AG04449 (cell line): ENCODE measurements around the gene SMIM38.

Source experiments
- CTCF ChIA-PET: fragments of 350-600 bp; formaldehyde crosslinking; extraction: SDS; loops from one replicate; lab custom pipeline; 2021; ENCODE audit warnings: antibody characterized with exemption; lab: Yijun Ruan, JAX
- POLR2A ChIA-PET: fragments of 400-600, 350-600 bp; formaldehyde crosslinking; extraction: SDS; loops from one replicate; lab custom pipeline; 2020; ENCODE audit warnings: antibody characterized with exemption, inconsistent platforms; lab: Yijun Ruan, JAX
- DNase-seq: peaks from one replicate; pipeline ENCODE4 v3.0.0-alpha.2; 2010; ENCODE audit warnings: low read depth, low spot score
- H3K4me3 ChIP-seq: 2 replicates; pipeline ENCODE4 v1.5.1; 2011; ENCODE audit warnings: low read depth, mild to moderate bottlenecking, control low read depth, low read length
- TF ChIP-seq, protein P1 (sequence below): IDR thresholded peaks from one replicate; pipeline ENCODE4 v1.5.1; 2011; ENCODE audit warnings: mild to moderate bottlenecking, moderate library complexity, low read length, control low read depth, inconsistent platforms; ENCODE audit not compliant: insufficient read depth; ENCODE audit errors: missing control alignments

SMIM38 gene

DNA sequence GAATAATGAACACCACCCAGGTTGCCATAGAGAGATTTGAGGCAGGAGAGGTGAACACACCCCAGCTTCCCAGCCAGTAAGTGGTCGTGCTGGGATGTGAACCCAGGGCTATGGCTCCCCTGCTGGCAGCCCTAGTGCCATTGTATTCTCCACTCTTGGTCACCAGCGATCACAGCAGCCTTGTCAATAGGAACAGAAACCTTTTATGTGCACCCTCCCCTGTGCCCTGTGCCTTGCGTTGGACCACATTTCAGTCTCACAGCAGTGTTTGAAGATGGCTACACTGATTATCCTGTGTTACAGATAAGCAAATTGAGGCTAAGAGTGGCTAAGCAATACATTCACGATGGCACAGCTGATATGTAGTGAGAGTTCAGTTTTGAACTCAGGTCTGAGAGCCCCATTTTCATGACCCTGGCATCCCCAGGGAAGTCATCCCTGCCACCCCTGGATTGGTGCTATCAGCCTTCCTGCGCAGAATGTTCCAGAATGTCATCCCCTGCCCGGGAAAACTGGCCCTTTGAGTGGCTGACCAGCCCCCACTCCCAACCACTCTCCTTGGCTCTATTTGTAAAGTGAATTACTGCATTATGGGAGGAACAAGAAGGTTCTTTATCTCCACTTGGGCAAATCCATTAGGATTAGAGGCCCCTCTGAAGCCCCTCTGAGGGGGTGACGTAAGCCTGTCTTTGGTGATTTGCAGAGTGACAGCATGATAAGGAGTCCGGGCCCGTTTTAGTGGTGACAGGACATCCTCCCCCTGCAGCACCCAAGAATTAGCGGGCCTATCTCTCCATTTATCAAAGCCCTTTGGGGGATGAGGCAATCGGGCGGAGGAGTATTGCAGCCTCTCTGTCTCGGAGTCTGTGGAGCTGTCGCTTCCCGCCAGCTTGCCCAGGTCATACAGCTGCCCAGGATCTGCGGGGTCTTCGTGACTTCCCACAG is 30.9 kb downstream of the SMIM38 start:
- no peak for DNase-seq
- ChIA-PET POLR2A (no interaction called here), CTCF (no interaction called here)
- H3K4me3 ChIP-seq = no peak overlapping the region
- TF ChIP-seq, protein P1, sequence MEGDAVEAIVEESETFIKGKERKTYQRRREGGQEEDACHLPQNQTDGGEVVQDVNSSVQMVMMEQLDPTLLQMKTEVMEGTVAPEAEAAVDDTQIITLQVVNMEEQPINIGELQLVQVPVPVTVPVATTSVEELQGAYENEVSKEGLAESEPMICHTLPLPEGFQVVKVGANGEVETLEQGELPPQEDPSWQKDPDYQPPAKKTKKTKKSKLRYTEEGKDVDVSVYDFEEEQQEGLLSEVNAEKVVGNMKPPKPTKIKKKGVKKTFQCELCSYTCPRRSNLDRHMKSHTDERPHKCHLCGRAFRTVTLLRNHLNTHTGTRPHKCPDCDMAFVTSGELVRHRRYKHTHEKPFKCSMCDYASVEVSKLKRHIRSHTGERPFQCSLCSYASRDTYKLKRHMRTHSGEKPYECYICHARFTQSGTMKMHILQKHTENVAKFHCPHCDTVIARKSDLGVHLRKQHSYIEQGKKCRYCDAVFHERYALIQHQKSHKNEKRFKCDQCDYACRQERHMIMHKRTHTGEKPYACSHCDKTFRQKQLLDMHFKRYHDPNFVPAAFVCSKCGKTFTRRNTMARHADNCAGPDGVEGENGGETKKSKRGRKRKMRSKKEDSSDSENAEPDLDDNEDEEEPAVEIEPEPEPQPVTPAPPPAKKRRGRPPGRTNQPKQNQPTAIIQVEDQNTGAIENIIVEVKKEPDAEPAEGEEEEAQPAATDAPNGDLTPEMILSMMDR = no peak

DNA sequence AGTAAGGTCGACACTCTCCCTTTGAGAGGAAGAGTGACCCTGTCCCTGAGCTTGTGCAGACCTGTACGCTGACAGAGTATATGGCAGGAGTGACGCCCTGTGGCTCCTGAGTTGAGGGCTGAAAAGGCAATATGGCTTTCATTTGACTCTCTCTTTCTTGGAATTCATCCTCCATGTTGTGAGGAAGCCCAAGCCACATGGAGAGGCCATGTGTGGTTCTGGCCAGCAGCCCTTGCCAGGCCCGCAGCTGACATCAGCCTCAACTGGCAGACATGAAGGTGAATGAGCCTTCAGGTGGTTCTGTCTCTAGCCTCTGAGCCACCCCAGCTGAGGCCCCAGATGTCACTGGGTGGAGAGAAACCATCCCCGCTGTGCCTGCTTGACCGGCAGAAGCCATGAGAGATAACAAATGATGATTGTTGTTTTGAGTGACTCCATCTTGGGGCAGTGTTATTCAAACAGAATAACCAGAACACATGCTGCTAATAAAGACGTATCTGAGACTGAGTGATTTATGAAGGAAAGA is 31.9 kb downstream of the SMIM38 start:
- DNase-seq = no peak
- H3K4me3 ChIP-seq = no peak overlapping the region
- ChIA-PET POLR2A (no interaction called here), CTCF (interaction anchor here (1.0 kb wide), 1 partner anchor 56 kb away, joined by 5 read pairs; no protein-coding TSS in a partner anchor)
- TF ChIP-seq, protein P1 = no peak

DNA sequence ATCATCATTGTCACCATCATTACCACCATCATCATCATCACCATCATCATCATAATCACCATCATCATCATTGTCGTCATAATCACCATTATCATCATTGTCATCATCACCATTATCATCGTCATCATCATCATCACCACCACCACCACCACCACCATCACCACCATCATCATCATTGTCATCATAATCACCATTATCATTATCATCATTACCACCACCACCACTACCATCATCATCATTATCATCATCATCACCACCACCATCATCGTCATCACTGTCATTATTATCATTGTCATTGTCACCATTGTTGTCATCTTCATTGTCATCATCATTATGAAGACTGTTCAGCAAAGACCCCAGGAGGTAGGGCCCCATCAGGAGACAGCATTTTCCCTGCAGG is 33.3 kb downstream of the SMIM38 start:
- TF ChIP-seq, protein P1 = no peak
- ChIA-PET CTCF (no interaction called here), POLR2A (no interaction called here)
- DNase-seq = no peak
- H3K4me3 ChIP-seq = no peak overlapping the region

DNA sequence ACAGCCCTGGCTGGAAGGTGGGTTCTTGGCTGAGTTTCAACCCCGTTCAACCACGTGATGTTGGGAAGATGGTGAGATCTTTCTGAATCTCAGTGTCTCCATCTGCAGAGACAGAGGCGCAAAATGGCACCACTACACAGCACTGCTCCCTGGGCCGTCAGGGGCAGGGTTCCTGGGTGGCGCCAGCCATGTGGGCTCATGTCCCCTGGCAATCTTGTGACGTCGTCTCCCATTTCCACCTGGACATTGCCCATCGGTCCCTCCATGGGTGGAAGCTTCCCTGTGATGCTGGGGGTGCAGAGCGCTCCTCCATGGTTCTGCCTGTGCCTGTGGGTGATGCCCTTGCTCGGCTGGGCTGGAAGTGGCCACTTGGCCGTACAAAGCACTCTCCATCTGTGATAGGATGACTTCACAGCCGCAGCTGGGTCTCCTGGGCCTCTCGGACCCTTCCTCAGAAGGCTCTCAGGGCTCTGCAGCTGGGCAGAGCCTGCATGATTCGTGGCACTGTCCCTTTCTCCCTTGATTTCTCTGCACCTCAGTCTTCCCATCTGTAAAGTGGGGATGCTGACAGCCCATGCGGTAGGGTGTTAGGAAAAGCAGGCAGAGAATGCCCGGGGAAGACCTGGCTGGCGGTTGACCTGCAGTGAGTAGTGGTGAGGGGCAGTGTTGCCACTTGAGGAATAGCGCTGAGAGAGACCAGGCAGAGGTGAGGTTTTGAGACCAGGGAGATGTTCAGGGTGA is 35.2 kb downstream of the SMIM38 start:
- H3K4me3 ChIP-seq = no peak overlapping the region
- DNase-seq = no peak
- TF ChIP-seq, protein P1 = no peak
- ChIA-PET CTCF (interaction anchor here (1.1 kb wide), 1 partner anchor 22 kb away, joined by 3 read pairs; no protein-coding TSS in a partner anchor), POLR2A (no interaction called here)

DNA sequence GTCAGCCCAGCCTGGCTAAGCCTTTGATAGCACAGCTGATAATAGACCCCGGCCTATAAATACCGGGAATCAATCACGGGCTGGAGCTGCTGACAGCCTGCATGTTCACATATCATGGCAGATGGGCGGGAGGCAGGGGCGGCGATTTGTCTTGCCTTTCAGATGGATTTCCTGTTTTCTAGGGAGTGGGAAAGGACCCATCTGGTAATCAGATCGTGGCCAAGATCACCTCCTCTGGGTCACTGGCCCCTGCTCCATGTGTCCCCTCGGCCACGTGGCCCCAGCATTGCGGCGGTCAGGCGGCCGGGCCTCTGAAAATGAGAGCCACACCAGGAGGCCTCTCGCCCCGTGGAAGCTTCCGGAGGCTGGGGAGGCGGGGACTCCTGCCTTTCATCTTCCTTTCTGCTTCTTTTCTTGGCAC is 36.6 kb downstream of the SMIM38 start:
- H3K4me3 ChIP-seq = no peak overlapping the region
- no peak for DNase-seq
- TF ChIP-seq, protein P1 = no peak
- ChIA-PET CTCF (interaction anchor here (0.7 to 1.1 kb wide), 4 partner anchors 12 to 148 kb away, joined by 3 to 4 read pairs (median 3); no protein-coding TSS in a partner anchor), POLR2A (no interaction called here)
